OCI-LY3 (cell line): ENCODE data around the gene ZNF319.

Experiments
- CTCF ChIP-seq: fragments of 200-600, 300-600 bp; sonication (generic); IDR thresholded peaks from 2 replicates; pipeline ENCODE4 v1.5.1; 2014; ENCODE audit warnings: antibody characterized with exemption, low read length, low read depth
- EZH2phosphoT487 ChIP-seq: fragments of 200-600 bp; shearing (Covaris generic); IDR thresholded peaks from 2 replicates; pipeline ENCODE4 v1.6.1; 2018; ENCODE audit warnings: antibody characterized with exemption, mixed run types, low read depth

GRCh38 chr16:57992084-57992483 is 8.4 kb downstream of the ZNF319 start:
- TF ChIP-seq CTCF (no peak), EZH2phosphoT487 (no peak)
